DOHH2 (cell line): ENCODE data around the gene HSPB1.
A peak's percentile ranks its signal among the peaks of the same experiment; 100 is the strongest.
"Not testable (repeated sequence)": the region's sequence is repeated elsewhere in the genome, so short reads cannot be mapped to it uniquely, and the experiment has no call there.

Experiments used
- H3F3A ChIP-seq: fragments of 200-600 bp; sonication (generic), shearing (Covaris generic); 2 replicates; pipeline ENCODE4 v1.6.0; 2016; ENCODE audit warnings: antibody characterized with exemption, mild to moderate bottlenecking; ENCODE audit not compliant: control insufficient read depth, insufficient read depth
- H3K27ac ChIP-seq: fragments of 200-600 bp; sonication (generic); 2 replicates; pipeline ENCODE4 v1.5.1; 2014; ENCODE audit warnings: low read depth, mild to moderate bottlenecking, low read length, moderate library complexity
- H3K27me3 ChIP-seq: fragments of 200-600 bp; sonication (generic); 2 replicates; pipeline ENCODE4 v1.6.1; 2014; ENCODE audit warnings: mild to moderate bottlenecking, low read length, mixed read lengths; ENCODE audit not compliant: control insufficient read depth
- H3K36me3 ChIP-seq: fragments of 200-600 bp; sonication (generic); 2 replicates; pipeline ENCODE4 v1.6.1; 2014; ENCODE audit warnings: mild to moderate bottlenecking, low read length, moderate library complexity, mixed read lengths; ENCODE audit not compliant: control insufficient read depth
- H3K4me1 ChIP-seq: fragments of 200-600 bp; sonication (generic); 2 replicates; pipeline ENCODE4 v1.6.1; 2014; ENCODE audit warnings: mild to moderate bottlenecking, low read length, mixed read lengths; ENCODE audit not compliant: control insufficient read depth
- H3K4me2 ChIP-seq: fragments of 200-600 bp; sonication (generic); 2 replicates; pipeline ENCODE4 v1.6.0; 2014; ENCODE audit warnings: mild to moderate bottlenecking, low read length, moderate library complexity
- H3K4me3 ChIP-seq: fragments of 200-600 bp; sonication (generic); 2 replicates; pipeline ENCODE4 v1.5.1; 2014; ENCODE audit warnings: mild to moderate bottlenecking, low read length, mixed read lengths
- H3K79me2 ChIP-seq: fragments of 200-600 bp; sonication (generic); 2 replicates; pipeline ENCODE4 v1.6.1; 2014; ENCODE audit warnings: mild to moderate bottlenecking, low read length, mixed read lengths; ENCODE audit not compliant: control insufficient read depth
- H3K9me2 ChIP-seq: fragments of 200-600 bp; sonication (generic); replicated peaks from 2 replicates; pipeline ENCODE4 v1.6.1; 2014; ENCODE audit warnings: mild to moderate bottlenecking, low read length, mixed read lengths; ENCODE audit not compliant: control insufficient read depth
- H3K9me3 ChIP-seq: fragments of 200-600 bp; sonication (generic); 2 replicates; pipeline ENCODE4 v1.6.1; 2014; ENCODE audit warnings: antibody characterized with exemption, low read length, mixed read lengths; ENCODE audit not compliant: control insufficient read depth, insufficient read depth
- H4K20me1 ChIP-seq: fragments of 200-600 bp; sonication (generic); 2 replicates; pipeline ENCODE4 v1.6.0; 2014; ENCODE audit warnings: low read depth, mild to moderate bottlenecking, antibody characterized with exemption, low read length, moderate library complexity; ENCODE audit not compliant: control insufficient read depth, insufficient read depth
- EZH2phosphoT487 ChIP-seq: fragments of 200-600 bp; sonication (generic); IDR thresholded peaks from 2 replicates; pipeline ENCODE4 v1.6.1; 2017; ENCODE audit warnings: borderline replicate concordance, mild to moderate bottlenecking, antibody characterized with exemption, low read length, moderate library complexity, mixed read lengths
- TF ChIP-seq, protein P1 (sequence below): fragments of 200-600 bp; sonication (generic); IDR thresholded peaks from one replicate; pipeline ENCODE4 v1.5.1; 2014; ENCODE audit warnings: antibody characterized with exemption, mild to moderate bottlenecking, low read depth, low read length; ENCODE audit not compliant: poor library complexity, severe bottlenecking

The HSPB1 gene

DNA sequence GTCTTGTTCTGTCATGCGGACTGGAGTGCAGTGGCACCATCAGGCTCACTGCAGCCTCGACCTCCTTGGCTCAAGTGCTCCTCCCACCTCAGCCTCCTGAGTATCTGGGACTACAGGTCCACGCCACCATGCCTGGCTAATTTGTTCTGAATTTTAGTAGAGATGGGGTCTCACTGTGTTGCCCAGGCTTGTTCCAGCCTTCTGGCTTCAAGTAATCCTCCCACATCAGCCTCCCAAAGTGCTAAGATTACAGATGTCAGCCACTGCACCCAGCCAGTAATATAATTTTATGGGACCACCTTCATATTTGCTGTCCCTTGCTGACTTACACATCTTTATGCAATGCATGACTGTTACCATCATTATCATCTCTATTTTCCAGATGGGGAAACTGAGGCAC, 1.5 kb upstream of the HSPB1 start:
- H3K9me2 ChIP-seq = no peaks in the 10 kb centered on the region
- H3K9me3 ChIP-seq = no peaks in the 10 kb centered on the region
- H3F3A ChIP-seq = peaks cover 11% of the 10 kb centered on the region
- no peaks in the 10 kb centered on the region for H3K79me2 ChIP-seq
- H3K4me2 ChIP-seq = no peak overlapping the region
- H4K20me1 ChIP-seq = no peaks in the 10 kb centered on the region
- H3K4me1 ChIP-seq = peaks cover 28% of the 10 kb centered on the region
- no peak overlapping the region for H3K4me3 ChIP-seq
- H3K36me3 ChIP-seq = no peaks in the 10 kb centered on the region
- peaks cover 42% of the 10 kb centered on the region for H3K27me3 ChIP-seq
- no peak for TF ChIP-seq EZH2phosphoT487
- TF ChIP-seq, protein P1, sequence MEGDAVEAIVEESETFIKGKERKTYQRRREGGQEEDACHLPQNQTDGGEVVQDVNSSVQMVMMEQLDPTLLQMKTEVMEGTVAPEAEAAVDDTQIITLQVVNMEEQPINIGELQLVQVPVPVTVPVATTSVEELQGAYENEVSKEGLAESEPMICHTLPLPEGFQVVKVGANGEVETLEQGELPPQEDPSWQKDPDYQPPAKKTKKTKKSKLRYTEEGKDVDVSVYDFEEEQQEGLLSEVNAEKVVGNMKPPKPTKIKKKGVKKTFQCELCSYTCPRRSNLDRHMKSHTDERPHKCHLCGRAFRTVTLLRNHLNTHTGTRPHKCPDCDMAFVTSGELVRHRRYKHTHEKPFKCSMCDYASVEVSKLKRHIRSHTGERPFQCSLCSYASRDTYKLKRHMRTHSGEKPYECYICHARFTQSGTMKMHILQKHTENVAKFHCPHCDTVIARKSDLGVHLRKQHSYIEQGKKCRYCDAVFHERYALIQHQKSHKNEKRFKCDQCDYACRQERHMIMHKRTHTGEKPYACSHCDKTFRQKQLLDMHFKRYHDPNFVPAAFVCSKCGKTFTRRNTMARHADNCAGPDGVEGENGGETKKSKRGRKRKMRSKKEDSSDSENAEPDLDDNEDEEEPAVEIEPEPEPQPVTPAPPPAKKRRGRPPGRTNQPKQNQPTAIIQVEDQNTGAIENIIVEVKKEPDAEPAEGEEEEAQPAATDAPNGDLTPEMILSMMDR = no peak
- no peak overlapping the region for H3K27ac ChIP-seq

DNA sequence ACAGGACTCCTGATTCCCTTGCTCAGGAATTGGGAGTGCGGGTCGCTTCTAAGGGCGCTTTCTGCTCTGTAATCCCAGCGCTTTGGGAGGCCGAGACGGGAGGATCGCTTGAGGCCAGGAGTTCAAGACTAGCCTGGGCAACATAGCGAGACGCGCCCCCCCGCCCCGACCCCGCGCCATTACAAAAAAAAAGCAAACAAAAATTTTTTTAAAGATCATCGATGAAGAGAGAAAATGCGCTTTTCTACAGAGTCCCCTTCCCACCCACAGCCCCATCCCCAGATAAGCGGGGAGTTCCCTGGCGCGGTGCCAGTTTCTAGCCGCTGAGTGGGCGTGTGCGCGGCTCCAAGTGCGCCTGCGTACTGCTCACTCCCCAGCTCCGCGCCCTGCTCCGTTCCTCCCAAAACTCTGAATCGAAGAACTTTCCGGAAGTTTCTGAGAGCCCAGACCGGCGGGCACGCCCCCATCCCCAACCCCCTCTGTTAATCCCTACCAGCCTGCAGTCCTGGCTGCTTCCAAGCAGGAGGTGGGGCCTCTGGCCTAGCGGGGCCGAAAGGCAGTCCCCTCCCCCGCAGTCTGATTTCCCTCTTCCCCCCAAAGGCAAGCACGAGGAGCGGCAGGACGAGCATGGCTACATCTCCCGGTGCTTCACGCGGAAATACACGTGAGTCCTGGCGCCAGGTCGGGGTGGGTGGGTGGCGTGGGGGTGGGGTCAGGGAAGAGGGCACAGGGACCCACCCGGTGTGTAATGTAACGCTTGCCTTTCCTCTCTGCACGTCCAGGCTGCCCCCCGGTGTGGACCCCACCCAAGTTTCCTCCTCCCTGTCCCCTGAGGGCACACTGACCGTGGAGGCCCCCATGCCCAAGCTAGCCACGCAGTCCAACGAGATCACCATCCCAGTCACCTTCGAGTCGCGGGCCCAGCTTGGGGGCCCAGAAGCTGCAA, 1.0 kb downstream of the HSPB1 start:
- TF ChIP-seq EZH2phosphoT487 = no peak
- TF ChIP-seq, protein P1 = no peak
- peaks cover 31% of the 10 kb centered on the region for H3K27me3 ChIP-seq
- H3K36me3 ChIP-seq = no peaks in the 10 kb centered on the region
- H3K79me2 ChIP-seq = no peaks in the 10 kb centered on the region
- H3K9me2 ChIP-seq = no peaks in the 10 kb centered on the region
- H3K4me3 ChIP-seq = peak overlapping the region; percentile 66
- H3K27ac ChIP-seq = no peak overlapping the region
- H3F3A ChIP-seq = peaks cover 11% of the 10 kb centered on the region
- no peaks in the 10 kb centered on the region for H4K20me1 ChIP-seq
- H3K9me3 ChIP-seq = no peaks in the 10 kb centered on the region
- H3K4me2 ChIP-seq = peak overlapping the region; percentile 85
- H3K4me1 ChIP-seq = peaks cover 28% of the 10 kb centered on the region

DNA sequence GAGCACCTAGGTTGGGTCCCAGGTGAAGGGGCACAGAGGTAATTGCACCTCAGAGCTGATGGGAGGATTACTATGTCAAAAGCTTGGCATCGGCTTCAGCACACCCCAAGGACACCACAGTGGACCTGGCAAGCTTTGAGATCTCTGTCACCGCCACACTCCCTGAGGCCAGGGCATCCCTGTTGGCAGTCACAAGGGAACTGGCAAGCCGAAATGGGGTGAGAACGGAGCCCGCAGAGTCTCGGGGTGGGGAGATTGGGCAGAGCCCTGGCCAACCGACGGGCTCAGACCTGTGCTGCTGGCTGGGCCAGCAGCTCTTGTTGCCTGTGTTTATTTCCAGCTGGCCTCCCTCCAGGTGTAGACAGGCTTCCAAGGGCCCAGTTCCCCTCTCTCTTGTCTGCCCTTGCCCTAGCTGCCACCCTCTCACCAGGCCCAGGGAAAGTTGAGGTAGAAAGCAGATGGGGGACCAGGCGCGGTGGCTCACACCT, 2.5 kb downstream of the HSPB1 start:
- TF ChIP-seq, protein P1 = no peak
- no peak for TF ChIP-seq EZH2phosphoT487
- Histone ChIP-seq H3K4me1 (peaks cover 28% of the 10 kb centered on the region), H3K4me2 (no peak overlapping the region)

DNA sequence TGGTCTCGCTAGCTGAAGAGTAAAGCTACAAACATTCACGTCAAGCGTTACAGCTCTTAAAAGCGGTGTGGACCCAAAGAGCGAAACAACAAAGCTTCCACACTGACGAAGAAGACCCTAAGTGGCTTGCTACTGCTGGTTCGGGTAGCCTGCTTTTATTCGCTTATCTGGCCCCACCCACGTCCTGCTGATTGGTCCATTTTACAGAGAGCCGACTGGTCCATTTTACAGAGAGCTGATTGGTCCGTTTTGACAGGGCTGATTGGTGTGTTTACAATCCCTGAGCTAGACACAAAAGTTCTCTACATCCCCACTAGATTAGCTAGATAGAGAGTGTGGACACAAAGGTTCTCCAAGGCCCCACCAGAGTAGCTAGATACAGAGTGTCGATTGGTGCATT, 6.4 kb downstream of the HSPB1 start:
- not testable (repeated sequence) for H3K27ac ChIP-seq, H3K4me2 ChIP-seq, H3K9me3 ChIP-seq, H3K79me2 ChIP-seq, H3K36me3 ChIP-seq, H3K9me2 ChIP-seq, H3K27me3 ChIP-seq, H3K4me3 ChIP-seq, H3F3A ChIP-seq, H4K20me1 ChIP-seq
- H3K4me1 ChIP-seq = peaks cover 15% of the 10 kb centered on the region

More for the DNA sequence above, 2.5 kb downstream of the HSPB1 start:
- Histone ChIP-seq H3K27ac (no peak overlapping the region), H3K4me3 (no peak overlapping the region), H3K36me3 (no peaks in the 10 kb centered on the region), H3K79me2 (no peaks in the 10 kb centered on the region), H3K9me2 (no peaks in the 10 kb centered on the region), H4K20me1 (no peaks in the 10 kb centered on the region), H3F3A (peaks cover 11% of the 10 kb centered on the region), H3K9me3 (no peaks in the 10 kb centered on the region), H3K27me3 (peaks cover 25% of the 10 kb centered on the region)

DNA sequence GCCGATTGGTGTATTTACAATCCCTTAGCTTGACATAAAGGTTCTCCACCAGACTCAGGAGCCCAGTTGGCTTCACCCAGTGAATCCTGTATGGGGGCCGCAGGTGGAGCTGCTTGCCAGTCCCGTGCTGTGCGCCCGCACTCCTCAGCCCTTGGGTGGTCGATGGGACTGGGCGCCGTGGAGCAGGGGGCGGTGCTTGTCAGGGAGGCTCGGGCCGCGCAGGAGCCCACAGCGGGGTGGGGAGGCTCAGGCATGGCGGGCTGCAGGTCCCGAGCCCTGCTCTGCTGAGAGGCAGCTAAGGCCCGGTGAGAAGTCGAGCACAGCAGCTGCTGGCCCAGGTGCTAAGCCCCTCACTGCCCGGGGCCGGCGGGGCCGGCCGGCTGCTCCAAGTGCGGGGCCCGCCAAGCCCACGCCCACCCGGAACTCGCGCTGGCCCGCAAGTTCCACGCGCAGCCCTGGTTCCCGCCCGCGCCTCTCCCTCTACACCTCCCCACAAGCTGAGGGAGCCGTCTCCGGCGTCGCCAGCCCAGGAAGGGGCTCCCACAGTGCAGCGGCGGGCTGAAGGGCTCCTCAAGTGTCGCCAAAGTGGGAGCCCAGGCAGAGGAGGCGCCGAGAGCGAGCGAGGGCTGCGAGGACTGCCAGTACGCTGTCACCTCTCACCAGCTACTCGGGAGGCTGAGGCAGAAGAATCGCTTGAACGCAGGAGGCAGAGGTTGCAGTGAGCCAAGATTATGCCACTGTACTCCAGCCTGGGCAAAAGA, 7.0 kb downstream of the HSPB1 start:
- not testable (repeated sequence) for H3K9me2 ChIP-seq

More for the DNA sequence above, 7.0 kb downstream of the HSPB1 start:
- not testable (repeated sequence) for H3K36me3 ChIP-seq, H3K27me3 ChIP-seq, H3K4me3 ChIP-seq, H3K9me3 ChIP-seq, H3K79me2 ChIP-seq, H3F3A ChIP-seq, H4K20me1 ChIP-seq, H3K4me2 ChIP-seq, H3K27ac ChIP-seq
- peaks cover 12% of the 10 kb centered on the region for H3K4me1 ChIP-seq
